Thyroid gland (tissue), 4 donors: ENCODE results near the gene SCD5. TPM values are rescaled to one million over a fixed set of nuclear protein-coding genes. Genes with fewer than 3 reads are reported as not detected.

Experiments
- DNase-seq, 2 donors: peaks; one replicate each; pipeline ENCODE4 v3.0.0-alpha.2; 2019
- H3K27ac ChIP-seq, 3 donors: fragments of 200-600 bp; sonication (generic); 1 replicate in 2 of 3; 2 replicates in 1 of 3; pipeline ENCODE4 v1.5.1; 2016 to 2019; ENCODE audit warnings: mild to moderate bottlenecking in 1 of 3, moderate library complexity in 1 of 3
- H3K27me3 ChIP-seq: fragments of 200-600 bp; sonication (generic); one replicate; pipeline ENCODE4 v1.5.1; 2019
- H3K36me3 ChIP-seq, 2 donors: fragments of 200-600 bp; sonication (generic); one replicate each; pipeline ENCODE4 v1.5.1; 2016 to 2019
- H3K4me1 ChIP-seq, 2 donors: fragments of 200-600 bp; sonication (generic); one replicate each; pipeline ENCODE4 v1.5.1; 2017 to 2019
- H3K4me3 ChIP-seq, 3 donors: fragments of 200-600 bp; sonication (generic); replicated peaks in 1 of 3; 1 replicate in 2 of 3; 2 replicates in 1 of 3; pipeline ENCODE4 v1.5.1; 2016; ENCODE audit warnings: mild to moderate bottlenecking in 1 of 3
- H3K9me3 ChIP-seq: fragments of 200-600 bp; sonication (generic); one replicate; pipeline ENCODE4 v1.5.1; 2017
- CTCF ChIP-seq, 6 experiments: fragments of 200-600 bp in 3 of 6; fragments of 450-650 bp in 3 of 6; sonication (generic) in 3 of 6; IDR thresholded peaks; one replicate each; pipeline ENCODE4 v1.5.1; 2016 to 2019; ENCODE audit warnings: antibody characterized with exemption in 6 of 6, mild to moderate bottlenecking in 2 of 6, inconsistent platforms in 1 of 6, moderate library complexity in 1 of 6
- POLR2A ChIP-seq, 2 donors: fragments of 450-650 bp; IDR thresholded peaks; one replicate each; pipeline ENCODE4 v1.6.1; 2017; ENCODE audit warnings: antibody characterized with exemption in 2 of 2, mild to moderate bottlenecking in 2 of 2, moderate library complexity in 1 of 2
- WGBS, 2 donors: methylation state at CpG; one replicate each; pipeline ENCODE4 v1.1.5; 2017; 5-methylcytosine and 5-hydroxymethylcytosine counted together
- intact Hi-C: fragments of 100-400 bp; cut with DNase I; formaldehyde crosslinking; loops from one replicate; pipeline ENCODE4 v1.15.1; 2023
- total RNA-seq, 4 donors: library from RNA; depleted of rRNA; stranded (reverse); fragments of >200 nt; gene quantifications; one replicate each; pipeline ENCODE4 v1.2.3, GENCODE V29; 2016

SCD5 gene
- total RNA-seq, 4 donors from 2014 or later, result 47.0 to 96.4 (median 54.8) TPM

DNA sequence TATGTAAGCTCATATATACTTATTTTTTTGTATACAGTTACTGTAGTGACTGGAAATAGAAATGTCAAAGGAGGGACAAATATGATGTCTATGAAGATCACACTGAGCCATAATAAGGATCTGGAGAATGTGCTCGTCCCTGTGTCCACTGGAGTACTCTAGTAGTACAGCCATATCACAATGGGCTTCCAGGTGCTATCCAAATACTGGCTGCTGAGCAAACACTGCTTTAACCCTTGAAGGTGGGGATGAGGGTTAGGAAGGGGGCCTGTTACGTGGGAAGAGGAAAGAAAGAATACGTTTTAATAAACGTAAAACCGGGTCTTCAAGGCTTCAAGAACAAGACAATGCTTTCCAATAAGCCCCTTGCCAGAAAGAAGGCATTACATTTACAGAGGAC, 207.0 kb downstream of the SCD5 start:
- Histone ChIP-seq H3K36me3 (no peaks in the 10 kb centered on the region), H3K27ac (no peak overlapping the region), H3K9me3 (no peaks in the 10 kb centered on the region), H3K27me3 (no peaks in the 10 kb centered on the region), H3K4me3 (no peak overlapping the region), H3K4me1 (no peaks in the 10 kb centered on the region)
- intact Hi-C loops, result no loop called here
- TF ChIP-seq POLR2A (IDR thresholded peaks at IDR 0.05) (no peak), CTCF (IDR thresholded peaks at IDR 0.05) (no peak)
- DNase-seq, result no peak
- 54 to 56% methylated on average over 5 of the region's 5 CpGs for WGBS, 2 donors

GRCh38 chr4:82589756-82590155, 208.8 kb downstream of the SCD5 start:
- no peak for DNase-seq
- WGBS, 2 donors, result 83 to 88% methylated on average over 1 of the region's 1 CpG
- Histone ChIP-seq H3K4me3 (no peak overlapping the region), H3K36me3 (no peaks in the 10 kb centered on the region), H3K4me1 (no peaks in the 10 kb centered on the region), H3K9me3 (no peaks in the 10 kb centered on the region), H3K27ac (no peak overlapping the region), H3K27me3 (no peaks in the 10 kb centered on the region)
- intact Hi-C loops, result no loop called here
- TF ChIP-seq POLR2A (IDR thresholded peaks at IDR 0.05), result no peak
- no peak for TF ChIP-seq CTCF (IDR thresholded peaks at IDR 0.05)

DNA sequence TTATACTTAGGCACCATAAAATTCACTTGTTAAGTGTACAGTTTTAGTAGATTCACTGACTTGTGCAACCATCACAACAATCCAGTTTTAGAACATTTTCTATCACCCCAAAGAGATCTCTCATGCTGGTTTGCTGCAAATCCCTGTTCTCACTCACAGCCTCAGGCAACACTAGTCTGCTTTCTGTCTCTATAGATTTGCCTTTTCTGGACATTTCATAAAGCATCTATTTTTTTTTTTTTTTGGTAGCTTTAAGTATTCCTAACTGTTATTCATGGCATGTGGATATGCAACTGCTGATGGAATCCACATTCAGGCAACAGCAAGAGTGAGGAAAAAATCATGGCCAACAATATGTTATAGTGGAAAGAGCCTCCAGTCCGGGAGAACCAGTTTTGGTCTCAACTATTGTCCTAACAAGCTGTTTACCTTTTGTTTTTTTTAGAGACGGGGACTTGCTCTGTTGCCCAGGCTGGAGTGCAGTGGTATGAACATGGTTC, 209.8 kb downstream of the SCD5 start:
- no peak overlapping the region for H3K4me3 ChIP-seq
- H3K4me1 ChIP-seq, result no peaks in the 10 kb centered on the region
- H3K9me3 ChIP-seq, result no peaks in the 10 kb centered on the region
- TF ChIP-seq POLR2A (IDR thresholded peaks at IDR 0.05), result no peak
- TF ChIP-seq CTCF (IDR thresholded peaks at IDR 0.05), result no peak
- no peak overlapping the region for H3K27ac ChIP-seq
- WGBS, 2 donors, result 63 to 75% methylated on average over 2 of the region's 2 CpGs
- no peaks in the 10 kb centered on the region for H3K36me3 ChIP-seq
- DNase-seq, result no peak
- no peaks in the 10 kb centered on the region for H3K27me3 ChIP-seq
- intact Hi-C loops, result no loop called here

DNA sequence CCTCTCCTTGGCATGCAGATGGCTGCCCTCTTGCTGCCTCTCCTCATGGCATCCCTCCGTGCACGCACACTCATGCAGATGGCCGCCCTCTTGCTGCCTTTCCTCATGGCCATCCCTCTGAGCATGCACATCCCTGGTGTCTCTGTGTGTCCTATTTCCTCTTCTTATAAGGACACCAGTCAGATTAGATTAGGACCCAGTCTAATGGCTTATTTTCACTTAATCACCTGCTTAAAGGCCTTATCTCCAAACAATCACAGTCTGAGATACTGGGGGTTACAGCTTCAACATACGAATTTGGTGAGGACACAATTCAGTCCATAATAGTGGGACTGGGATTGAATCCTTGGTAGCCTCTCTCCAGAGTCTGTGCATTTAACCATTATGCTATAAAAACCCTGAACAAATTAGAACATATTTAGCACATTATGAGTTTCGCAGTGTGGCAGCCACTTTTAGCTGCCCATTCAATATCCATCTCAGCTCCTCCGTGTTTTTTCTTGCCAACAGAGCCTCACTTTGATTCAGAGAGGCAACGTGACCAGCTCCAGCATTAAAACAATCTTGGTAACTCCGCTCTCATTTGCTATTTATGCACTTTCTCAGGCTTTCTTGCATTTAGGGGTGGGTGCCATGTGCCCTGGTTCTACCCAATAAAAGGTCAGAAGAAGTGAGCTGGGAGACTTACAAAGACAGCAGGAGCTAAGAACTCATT, 210.6 kb downstream of the SCD5 start:
- H3K27me3 ChIP-seq, result no peaks in the 10 kb centered on the region
- DNase-seq, result no peak
- H3K36me3 ChIP-seq, result no peaks in the 10 kb centered on the region
- H3K4me3 ChIP-seq, result no peak overlapping the region
- intact Hi-C loops, result no loop called here
- H3K4me1 ChIP-seq, result no peaks in the 10 kb centered on the region
- TF ChIP-seq CTCF (IDR thresholded peaks at IDR 0.05) (no peak), POLR2A (IDR thresholded peaks at IDR 0.05) (no peak)
- H3K9me3 ChIP-seq, result no peaks in the 10 kb centered on the region
- H3K27ac ChIP-seq, result no peak overlapping the region
- WGBS, 2 donors, result 78 to 88% methylated on average over 8 of the region's 8 CpGs

- intact Hi-C loops, result no loop called here
- Histone ChIP-seq H3K27me3 (no peaks in the 10 kb centered on the region), H3K27ac (no peak overlapping the region), H3K4me3 (no peak overlapping the region), H3K4me1 (no peaks in the 10 kb centered on the region), H3K9me3 (no peaks in the 10 kb centered on the region), H3K36me3 (no peaks in the 10 kb centered on the region)
- TF ChIP-seq CTCF (IDR thresholded peaks at IDR 0.05) (no peak), POLR2A (IDR thresholded peaks at IDR 0.05) (no peak)
- WGBS, 2 donors, result 70 to 78% methylated on average over 8 of the region's 8 CpGs
- no peak for DNase-seq
These were observed 212.7 kb downstream of the SCD5 start for GRCh38 chr4:82585690-82586435.
